ENCODE results near the gene GAL3ST3.
"Not testable (repeated sequence)": the region's sequence is repeated elsewhere in the genome, so short reads cannot be mapped to it uniquely, and the experiment has no call there.

Gene GAL3ST3

DNA sequence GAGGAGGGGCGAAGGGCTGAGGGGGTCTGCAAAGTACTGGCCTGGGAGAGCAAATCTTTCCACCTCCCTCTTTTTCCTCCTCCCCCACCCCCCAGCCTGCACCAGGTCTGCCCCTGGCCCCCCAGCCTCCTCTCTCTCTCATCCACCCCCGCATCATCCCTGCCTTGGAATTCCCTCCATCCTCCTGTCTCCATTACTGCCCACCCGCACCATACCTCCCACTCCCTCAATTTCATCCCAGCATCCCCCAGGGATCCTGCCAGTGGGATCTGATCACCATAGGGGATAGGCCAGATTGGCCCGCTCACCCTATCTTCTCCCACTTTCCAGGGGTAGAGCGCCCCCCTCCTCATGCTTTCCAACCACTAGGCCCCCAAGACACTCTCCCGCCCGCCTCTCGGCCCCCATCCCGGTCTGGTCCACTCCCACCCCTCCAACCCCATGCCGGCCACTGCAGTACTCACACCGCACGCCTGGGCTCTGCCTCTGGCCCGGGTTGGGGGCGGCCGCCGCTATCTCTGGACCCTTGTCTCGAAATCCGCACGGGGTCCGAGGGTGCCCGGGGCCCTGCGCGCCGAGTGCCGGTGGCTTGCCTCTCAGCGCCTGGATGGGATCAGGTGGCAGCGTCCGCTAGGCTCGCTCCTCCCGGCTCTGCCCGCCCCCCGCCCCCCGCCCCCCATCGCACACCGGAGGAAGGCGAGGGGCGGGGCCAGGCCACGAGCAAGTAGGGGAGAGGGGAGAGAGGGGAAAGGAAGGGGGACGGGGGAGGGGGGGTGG is at the start of gene GAL3ST3:
Gene GAL3ST3 (minus strand): TSS at position 615 of the 777 bp plus-strand sequence. CDS start 3,746 bp downstream, outside the sequence.
- no peak for FAIRE-seq

- FAIRE-seq, result not testable (repeated sequence)
Observed at GRCh38 chr11:66092125-66092524, 43.2 kb upstream of the GAL3ST3 start.

GRCh38 chr11:66090288-66090687 is 41.3 kb upstream of the GAL3ST3 start:
- no peak for FAIRE-seq

- FAIRE-seq, result no peak
Observed at GRCh38 chr11:66089067-66089466, 40.1 kb upstream of the GAL3ST3 start.

- no peak for FAIRE-seq
Observed at GRCh38 chr11:66087148-66087908, 38.4 kb upstream of the GAL3ST3 start.

DNA sequence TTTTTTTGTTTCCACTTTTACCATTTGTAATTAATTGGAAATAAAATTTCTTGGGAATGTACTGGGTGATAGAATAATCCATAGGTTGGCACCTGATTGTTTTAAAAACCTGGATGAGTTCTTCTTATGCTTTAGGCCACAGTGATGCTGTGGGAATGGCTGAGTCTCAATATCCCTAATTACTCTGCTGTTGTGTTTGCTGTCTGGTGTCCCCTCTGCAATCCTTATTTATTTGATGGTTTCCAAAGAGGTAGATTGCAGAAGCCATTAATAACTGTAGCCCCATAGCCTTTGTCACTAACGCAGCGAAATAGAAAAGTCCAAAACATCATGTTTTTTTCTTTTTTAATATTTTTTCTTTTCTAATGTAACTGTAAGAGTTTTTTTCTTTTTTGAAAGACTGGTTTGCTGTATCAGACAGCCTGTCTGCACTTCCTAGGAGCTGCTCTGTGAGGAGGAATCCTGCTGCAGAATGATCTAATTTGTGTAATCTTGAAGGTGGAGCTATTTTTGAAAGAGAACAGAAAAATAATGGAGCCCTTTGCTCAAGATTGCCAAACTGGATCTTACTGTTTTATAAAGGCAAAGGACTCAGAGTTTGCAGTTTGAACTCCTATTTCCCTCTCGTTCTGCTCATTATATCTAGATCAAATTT is 36.0 kb upstream of the GAL3ST3 start:
- no peak for FAIRE-seq

- FAIRE-seq, result no peak
Observed at GRCh38 chr11:66083767-66084166, 34.8 kb upstream of the GAL3ST3 start.

- no peak for FAIRE-seq
Observed at GRCh38 chr11:66082946-66083698, 34.2 kb upstream of the GAL3ST3 start.

GRCh38 chr11:66081505-66081904 is 32.5 kb upstream of the GAL3ST3 start:
- no peak for FAIRE-seq

DNA sequence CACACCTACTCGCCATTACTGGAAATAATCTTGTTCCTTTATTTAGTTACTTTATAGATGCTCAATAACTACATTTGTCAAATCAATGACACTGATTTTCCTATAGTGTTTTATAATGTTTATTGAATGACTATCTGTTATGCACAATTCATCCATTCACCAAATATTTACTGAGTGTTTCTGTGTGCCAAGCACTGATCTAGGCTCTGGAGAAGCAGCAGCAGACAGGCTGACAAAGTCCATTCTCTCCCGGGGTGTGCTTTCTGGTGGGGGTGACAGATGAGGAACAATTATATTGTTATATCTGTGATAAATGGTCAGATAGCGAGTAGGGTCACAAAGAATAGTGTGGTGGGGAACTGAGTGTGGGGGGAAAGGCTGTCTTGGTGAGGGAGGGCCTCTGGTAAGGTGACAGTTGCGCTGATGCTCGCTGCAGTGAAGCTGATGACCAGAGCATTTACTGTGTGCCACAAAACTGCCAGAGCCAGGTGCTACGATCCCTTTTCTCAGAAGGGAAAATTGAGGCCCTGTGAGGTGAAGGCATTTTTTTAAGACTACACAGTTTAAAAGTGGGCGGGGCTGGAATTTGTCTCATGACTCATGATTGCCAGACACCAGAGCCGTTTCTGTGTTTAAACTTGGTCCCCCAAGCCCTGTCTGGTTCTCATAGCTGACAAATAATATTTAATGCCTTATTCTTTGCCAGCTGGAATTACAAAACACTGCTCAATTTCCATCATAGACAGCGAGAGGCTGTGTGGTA is 31.3 kb upstream of the GAL3ST3 start:
- FAIRE-seq, result no peak

GRCh38 chr11:66078949-66079348 is 30.0 kb upstream of the GAL3ST3 start:
- not testable (repeated sequence) for FAIRE-seq

GRCh38 chr11:66077927-66078326 is 29.0 kb upstream of the GAL3ST3 start:
- no peak for FAIRE-seq

- no peak for FAIRE-seq
Observed at GRCh38 chr11:66076561-66076960, 27.6 kb upstream of the GAL3ST3 start.

- FAIRE-seq, result no peak
Observed at GRCh38 chr11:66075273-66075672, 26.3 kb upstream of the GAL3ST3 start.

DNA sequence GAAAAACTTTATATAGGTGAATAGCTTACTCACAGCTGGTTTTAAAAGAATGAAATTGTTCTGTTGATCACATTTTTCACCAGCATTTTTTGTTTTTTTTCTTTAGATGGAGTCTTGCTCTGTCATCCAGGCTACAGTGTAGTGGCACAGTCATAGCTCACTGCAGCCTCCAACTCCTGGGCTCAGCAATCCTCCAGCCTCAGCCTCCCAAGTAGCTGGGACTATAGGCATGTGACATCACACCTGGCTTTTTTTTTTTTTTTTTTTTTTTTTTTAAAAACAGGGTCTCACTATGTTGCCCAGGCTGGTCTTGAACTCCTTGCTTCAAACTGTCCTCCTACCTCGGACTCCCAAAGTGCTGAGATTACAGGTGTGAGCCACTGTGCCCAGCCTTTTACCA is 24.7 kb upstream of the GAL3ST3 start:
- FAIRE-seq, result no peak

DNA sequence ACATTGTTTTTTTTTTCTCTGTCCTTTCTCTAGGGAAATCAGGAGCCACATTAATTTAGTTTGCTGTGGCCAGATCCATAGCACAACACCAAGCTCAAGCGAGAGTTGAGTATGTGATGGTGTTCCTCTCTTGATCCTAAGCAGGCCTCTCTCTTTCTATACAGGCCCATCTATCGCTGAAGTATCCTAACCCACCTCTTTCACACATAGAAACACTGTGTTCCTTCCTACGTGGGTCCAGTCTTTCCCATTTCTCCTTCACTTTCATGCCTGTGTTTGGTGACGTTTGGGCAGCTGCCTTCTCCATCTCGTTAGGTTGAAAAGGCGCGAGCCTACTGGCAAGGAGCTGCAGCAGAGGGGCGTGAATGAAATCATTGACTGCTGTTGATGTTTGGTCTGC is 23.6 kb upstream of the GAL3ST3 start:
- no peak for FAIRE-seq

DNA sequence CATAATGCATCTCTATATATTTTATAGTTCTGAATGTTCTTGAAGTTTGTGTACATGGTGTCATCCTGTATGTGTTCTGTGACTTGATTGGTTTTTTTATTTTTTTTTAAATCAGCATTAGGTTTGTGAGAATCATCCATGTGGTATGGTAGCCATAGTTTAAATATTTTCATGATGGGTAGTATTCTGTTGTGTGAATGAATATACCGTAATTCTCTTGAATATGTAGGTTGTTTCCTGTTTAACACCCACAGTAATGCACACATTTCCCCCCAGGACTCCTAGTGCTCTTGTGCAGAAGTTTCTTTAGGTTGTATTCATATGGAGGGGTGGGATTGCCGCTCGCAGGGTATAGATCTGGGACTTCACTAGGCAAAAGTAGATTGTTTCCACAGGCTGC is 23.1 kb upstream of the GAL3ST3 start:
- no peak for FAIRE-seq

DNA sequence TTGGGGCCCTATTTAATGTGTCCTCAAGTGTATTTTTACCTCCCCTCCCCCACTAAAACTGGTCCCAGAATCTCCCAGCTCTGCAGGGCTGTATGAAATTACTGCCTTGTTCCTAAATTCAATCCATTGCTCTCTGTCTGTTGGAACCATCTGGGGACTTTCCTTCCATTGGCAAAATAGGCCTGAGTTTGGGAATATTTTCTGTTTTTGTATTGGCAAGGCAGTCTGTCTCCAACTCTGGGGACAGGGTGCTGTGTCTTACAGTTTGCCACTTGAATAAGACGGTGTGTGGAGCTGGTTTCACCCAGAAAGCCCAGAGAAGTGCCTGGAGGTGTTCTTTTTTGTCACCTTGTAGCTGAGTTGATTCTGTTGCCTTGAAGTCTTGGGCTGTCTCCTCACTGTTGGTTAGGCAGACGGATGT is 22.4 kb upstream of the GAL3ST3 start:
- FAIRE-seq, result no peak

DNA sequence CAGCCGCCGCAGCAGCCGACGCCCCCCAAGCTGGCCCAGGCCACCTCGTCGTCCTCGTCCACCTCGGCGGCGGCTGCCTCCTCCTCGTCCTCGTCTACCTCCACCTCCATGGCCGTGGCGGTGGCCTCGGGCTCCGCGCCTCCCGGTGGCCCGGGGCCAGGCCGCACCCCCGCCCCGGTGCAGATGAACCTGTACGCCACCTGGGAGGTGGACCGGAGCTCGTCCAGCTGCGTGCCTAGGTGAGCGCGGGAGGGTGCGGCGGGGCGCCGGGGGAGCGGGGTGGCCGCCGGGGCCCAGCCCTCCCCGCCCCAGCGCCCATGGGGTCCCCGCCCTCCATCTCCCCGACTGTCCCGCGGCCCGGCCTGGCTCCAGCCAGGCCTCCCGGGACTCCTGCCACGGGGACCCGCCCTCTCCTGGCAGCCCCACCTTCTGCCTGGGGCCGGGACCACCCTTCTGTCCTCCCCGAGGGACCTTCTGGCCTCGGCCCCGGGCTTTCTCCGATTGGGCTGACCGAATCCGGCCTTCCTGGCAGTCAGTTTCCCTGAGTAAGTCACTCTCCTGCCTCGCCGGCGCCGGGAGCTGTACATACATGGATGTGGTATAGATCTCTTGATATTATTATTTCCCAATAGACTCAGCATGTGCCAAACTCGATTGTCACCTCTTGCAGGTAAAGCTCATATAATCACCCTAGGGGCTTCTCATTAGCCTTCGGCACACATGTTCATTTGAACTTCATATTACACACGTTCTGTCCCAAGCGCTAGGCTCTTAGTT is 21.8 kb upstream of the GAL3ST3 start:
- no peak for FAIRE-seq

DNA sequence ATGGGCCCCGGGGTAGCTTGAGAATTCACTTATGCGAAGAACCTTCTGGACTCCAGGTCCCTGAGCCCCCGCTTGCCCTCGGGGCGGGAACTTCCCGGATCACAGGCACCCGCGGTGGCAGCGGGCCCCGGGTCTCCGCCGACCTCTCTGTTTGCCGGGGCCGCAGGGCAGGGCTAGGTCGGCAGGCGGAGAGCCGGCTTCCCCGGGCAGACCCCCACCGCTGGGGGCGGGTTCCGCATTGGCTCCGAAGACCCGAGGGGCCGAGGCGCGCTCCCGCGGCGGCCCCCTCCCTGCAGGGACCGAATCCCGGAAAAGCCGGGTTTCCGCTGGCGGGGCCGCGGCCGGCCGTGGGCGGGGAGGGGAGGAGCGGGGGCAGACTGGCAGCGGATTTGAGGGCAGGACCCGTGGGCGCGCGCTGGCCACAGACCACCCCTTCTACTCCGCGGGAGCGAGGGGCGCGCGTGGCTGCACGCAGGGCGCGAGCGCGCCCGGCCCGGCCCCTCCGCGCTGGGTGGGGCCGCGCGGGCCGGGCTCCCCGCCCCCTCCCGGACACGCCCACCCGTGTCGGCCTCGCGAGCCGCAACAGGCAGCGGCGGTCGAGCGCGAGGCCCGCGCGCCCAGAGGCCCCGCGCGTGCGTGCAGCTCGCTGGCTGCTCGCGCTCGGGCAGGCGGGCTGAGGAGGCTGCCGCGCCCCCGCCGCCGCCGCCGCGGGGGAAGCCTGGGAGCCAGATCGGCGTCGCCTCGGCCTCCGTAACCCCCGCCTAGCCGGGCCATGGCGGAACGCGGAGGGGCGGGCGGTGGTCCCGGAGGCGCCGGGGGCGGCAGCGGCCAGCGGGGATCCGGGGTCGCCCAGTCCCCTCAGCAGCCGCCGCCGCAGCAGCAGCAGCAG is 21.0 kb upstream of the GAL3ST3 start, which contains the start of gene PACS1:
Gene PACS1 (plus strand): TSS at position 558 of the 889 bp plus-strand sequence. CDS start 215 bp downstream, at position 773.
- FAIRE-seq, result no peak

All from islet of Langerhans (tissue), 1 donor.